Bone marrow (tissue), 2 donors: ENCODE results near the gene NXN.
"Not testable (repeated sequence)": the region's sequence is repeated elsewhere in the genome, so short reads cannot be mapped to it uniquely, and the experiment has no call there.

Experiments used
- DNase-seq, 2 donors: peaks; one replicate each; lab custom pipeline; 2025; lab: John Stamatoyannopoulos, UW

NXN gene

GRCh38 chr17:830381-830780 is 149.2 kb downstream of the NXN start:
- no peak for DNase-seq

DNA sequence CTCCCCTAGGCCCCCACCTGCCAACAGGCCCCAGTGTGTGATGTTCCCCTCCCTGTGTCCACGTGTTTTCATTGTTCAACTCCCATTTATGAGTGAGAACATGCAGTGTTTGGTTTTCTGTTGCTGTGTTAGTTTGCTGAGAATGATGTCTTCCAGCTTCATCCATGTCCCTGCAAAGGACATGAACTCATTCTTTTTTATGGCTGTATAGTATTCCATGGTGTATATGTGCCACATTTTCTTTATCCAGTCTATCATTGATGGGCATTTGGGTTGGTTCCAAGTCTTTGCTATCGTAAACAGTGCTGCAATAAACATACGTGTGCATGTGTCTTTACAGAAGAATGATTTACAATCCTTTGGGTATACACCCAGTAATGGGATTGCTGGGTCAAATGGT is 150.0 kb downstream of the NXN start:
- not testable (repeated sequence) for DNase-seq

DNA sequence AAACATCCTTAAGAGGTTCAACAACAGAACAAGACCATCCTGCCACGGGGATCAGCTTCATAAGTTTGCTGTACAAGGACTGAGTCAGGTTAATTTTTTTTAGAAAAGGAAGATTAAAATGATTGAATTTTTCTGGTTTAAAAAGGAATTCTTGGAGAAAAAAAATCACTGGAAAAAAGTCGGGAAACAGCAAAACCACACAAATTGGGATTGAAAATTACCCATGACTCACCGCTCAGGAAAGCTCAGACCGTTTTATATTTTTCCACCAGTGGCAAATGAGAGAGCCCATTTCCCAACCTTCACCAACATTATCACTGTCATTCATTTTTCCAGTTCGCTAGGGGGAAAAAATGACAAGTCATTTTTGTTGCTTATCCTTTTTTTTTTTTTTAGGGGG is 150.8 kb downstream of the NXN start:
- DNase-seq, result no peak

DNA sequence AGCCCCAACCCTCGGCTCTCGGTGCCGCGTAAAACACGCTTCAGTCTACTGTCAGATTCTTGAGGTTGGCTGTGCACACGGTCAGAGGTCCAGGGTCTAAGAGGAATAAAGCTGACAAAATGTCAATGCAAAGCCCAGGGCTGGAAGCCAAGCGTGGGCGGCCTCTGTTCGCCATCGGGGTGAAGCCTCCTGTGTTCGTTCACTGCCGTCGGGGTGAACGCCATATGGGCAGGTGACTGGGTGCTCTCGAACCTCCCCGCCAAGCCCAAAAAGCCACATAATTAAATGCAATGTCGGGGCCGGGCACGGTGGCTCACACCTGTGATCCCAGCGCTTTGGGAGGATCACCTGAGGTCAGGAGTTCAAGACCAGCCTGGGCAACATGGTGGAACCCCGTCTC is 152.8 kb downstream of the NXN start:
- DNase-seq, result no peak

DNA sequence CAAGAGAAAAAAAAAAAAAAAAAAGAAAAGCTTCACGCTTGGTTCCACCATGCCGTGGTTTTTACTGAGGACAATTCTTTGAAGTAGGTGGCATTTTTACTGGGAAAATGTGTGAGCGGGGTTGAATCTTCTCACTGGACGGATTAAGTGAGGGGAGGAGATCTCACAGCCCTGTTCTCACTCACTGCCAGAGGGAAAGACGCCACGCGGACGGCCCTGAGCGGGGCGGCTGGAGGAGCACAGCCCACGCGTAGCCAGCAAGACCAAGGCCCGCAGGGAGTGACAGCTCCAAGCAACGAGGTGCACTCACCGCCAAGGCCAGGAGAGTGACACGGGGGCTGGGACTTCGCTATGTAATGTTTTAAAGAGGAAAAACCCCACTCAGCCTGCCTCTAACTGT is 154.4 kb downstream of the NXN start:
- DNase-seq, result no peak

- no peak for DNase-seq
Measured at GRCh38 chr17:824378-824777, 155.2 kb downstream of the NXN start.

DNA sequence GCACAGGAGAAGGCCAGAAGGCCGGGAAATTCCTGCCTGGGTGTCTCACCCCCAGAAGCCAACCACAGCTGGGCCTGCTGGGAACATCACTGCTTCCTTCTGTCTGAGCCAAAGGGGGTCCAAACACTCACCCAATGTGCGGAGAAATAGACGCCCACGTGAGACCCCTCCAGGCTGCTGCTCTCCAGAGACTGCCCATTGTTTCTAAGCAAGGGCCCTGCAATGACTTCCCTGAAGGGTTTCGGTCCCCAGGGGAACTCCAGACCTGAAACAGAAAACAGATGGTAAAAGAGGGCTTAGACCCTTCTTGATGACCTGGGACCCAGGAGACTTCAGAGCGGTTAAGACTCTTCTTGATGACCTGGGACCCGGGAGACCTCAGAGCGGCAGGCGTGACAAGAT is 156.1 kb downstream of the NXN start:
- no peak for DNase-seq

DNA sequence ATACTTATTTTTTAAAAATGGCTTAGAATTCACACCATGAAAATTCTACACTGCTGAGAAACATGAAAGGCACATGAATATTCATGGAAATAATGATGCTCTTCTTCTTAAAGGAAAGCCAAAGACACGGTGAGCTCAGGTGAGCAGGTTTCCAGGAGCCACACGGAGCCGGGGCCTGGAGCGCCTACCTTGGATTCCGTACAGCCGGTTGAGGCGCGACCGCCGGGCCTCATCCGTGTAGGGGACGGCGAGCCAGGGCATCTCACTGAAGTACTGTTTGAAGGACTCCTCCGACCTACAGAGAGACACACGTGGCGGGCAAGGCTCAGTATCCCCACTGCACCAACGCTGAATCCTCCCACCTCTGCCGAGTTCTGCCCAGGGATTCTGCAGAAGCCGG is 160.3 kb downstream of the NXN start:
- no peak for DNase-seq

GRCh38 chr17:814371-814770 is 165.2 kb downstream of the NXN start:
- no peak for DNase-seq

DNA sequence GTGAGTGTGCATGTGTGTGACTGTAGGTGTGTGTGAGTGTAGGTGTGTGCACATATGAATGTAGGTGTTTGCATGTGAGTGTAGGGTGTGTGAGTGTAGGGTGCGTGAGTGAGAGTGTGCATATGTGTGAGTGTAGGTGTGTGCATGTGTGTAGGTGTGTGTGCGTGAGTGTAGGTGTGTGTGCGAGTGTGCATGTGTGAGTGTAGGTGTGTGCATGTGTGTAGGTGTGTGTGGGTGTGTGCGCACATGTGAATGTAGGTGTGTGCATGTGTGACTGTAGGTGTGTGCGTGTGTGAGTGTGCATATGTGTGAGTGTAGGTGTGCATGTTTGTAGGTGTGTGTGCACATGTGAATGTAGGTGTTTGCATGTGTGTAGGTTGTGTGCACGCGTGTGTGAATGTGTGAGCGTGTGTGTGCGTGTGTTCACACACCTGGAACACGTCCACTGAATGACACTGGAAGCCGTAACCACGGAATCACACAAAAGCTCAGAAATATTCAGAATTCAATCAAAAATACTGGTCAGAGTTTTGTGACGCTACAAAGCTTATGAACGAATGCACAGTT is 166.9 kb downstream of the NXN start:
- DNase-seq, result no peak

DNA sequence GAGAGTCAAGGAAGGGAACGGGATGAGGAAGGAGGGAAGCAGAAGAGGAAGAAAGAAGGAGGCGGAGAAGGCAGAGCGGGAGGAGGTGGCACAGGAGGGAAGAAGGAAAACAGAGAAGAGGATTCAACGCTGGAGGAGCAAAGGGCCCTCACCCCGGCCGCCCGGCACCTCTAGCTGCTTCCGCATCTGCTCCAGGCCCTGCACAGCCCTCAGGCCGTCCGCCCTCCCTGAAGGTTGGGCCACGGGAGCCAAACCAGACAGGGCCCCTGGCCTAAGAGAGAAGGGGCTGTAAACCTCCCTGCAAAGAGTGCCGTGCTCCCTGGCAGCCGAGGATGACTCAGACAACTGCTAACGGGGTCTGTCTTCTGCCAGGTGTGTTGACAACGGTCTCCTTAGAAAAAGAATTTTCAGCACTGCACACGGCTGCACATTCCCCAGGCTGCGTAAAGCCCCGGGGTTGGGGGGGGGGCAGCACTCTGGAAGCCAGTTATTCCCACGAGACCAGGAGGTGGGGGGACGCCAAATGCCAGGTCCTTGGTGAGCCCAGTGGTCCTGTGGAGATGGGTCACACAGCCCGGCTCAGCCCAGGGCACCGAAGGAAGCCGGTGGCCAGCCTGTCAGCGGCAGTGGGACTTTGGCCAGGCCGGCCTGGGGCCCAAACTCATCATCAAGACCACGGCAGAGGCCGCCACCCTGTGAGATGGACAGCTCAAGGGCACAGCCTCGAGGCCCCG is 168.4 kb downstream of the NXN start:
- no peak for DNase-seq

GRCh38 chr17:807523-808294 is 171.9 kb downstream of the NXN start:
- no peak for DNase-seq

DNA sequence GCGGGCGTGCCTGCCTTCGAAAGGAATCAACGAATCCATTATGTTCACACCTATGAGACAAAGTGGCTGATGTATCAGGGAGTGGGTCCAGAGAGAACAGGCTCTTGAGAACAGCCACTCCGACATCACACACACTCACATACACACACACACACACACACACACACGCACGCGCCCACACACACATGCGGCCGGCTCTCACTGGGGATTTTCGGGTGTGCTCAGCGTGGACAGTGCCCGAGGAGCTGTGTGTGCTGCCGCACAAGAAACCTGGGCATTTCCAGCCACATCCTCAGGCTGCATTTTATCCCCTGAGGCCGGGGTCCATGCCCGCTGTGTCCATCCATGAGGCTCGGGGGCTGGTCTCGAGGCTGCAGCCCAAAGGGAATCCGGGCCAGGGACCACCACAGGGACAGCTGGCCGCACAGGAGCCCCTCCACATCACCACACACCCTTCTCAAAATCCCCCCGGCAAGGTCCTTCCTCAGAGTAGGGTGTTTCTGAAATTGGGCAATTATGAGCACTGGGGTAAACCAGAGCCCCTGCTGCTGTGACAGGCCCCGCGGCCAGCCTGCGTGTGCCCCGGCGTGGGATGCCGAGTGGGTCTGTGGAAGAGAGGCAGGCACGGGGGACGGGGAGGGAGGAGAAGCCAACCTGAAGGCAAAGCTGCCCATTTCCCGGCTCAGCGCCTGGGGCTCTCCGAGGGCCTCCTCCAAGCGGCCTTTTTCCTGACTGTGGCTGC is 172.6 kb downstream of the NXN start:
- no peak for DNase-seq

- no peak for DNase-seq
Measured at GRCh38 chr17:806346-806745, 173.2 kb downstream of the NXN start.

DNA sequence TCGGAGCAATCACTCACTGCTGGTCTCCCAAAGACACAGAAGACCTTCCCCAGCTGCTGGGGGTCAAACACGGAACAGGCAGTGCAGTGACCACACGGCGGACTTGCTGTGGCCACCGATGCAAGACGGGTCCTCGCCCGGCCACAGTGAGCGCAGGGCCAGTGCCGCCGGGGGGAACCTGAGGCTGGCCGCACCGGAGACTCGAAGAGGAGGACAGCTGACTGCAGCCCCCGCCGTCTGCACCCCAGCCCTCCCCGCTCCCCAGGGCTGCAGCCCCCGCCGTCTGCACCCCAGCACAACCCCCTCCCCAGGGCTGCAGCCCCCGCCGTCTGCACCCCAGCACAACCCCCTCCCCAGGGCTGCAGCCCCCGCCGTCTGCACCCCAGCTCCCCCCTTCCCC is 173.7 kb downstream of the NXN start:
- not testable (repeated sequence) for DNase-seq

GRCh38 chr17:804541-805435 is 174.8 kb downstream of the NXN start:
- DNase-seq, result no peak

DNA sequence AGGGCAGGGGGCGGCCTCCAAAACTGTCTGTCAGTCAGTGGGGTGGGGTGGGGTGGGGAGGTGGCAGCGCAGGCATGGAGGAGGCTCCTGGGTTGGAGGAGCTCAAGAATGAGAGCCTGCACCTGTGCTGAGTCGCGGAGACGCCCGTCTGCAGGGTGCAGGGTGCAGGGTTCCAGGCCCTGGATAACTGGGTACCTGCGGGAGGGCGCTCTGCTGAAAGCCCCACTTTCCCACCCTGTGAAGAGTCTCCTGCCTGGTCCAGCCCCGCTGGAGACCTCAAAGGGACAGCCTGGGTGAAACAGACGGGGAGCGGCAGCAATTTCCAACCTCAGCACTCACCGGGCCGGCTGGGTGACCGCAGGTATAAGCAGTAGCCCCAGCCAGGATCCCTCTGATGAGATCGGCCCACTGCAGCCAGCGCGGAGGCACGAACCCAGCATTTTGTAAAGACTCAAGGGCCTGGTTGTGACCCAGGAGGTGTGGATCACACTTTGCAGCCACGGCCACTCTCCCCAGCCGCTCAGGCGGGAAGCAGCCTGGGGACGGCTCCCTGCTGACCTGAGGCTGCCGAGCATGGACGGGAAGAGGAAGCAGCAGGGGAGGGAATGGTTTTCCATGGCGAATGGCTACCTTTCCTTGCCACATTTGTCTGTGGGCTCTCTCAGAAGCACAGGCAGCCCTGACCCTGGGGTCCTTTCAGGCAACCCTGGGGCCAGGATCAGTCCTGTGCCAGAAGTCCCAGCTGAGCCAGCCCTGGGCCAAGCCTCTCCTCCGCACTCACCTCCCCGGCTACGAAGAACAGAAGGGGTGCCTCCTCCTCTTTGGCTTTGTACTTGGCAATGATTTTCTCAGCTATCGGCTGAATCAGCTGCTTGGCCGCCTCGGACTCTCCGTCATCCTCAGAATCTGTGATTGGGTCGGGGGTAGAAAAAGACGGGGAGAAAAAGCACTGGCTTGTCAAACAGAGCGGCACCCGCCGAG is 176.4 kb downstream of the NXN start:
- DNase-seq, result no peak

DNA sequence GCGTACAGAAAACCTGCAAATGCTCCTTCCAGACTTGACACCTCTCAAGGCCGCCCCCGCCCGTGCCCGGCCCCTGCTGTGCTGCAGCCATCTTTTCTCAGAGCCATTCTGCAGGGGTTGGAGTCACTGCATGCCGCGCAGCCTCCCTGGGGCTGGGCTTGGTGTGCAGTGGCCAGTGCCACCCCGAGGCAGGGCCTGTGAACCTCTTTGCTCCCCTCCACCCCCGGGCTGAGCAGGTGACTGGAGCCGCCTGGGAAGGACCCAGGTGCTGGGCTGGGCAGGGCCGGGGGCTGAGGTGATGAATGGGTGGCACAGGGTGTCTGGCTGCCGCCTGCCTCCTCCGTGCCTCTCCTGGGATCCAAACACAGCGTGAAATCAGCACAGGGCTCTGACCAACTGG is 177.1 kb downstream of the NXN start:
- no peak for DNase-seq

DNA sequence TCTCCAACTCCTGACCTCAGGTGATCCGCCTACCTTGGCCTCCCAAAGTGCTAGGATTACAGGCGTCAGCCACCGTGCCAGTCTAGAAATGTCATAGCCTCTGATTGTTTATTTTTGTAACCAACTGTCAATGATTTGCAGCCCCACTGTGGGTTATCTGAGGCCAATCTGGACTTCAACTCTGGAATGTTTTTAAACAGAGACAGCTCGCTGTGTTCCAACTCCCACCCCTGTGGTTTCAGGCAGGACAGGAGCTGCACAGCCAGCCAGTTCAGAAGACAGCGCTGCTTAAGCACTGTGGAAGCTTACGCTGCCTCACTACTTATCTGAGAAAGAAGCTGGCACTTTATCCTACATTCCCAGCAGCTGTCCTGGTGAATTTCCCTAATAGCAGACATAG is 177.9 kb downstream of the NXN start:
- DNase-seq, result no peak
